IgD-negative memory B cell (primary cell): Measurements from ENCODE around the gene ANKH. TPM values are rescaled to one million over a fixed set of nuclear protein-coding genes. Genes with fewer than 3 reads are reported as not detected.
A peak's percentile ranks its signal among the peaks of the same experiment; 100 is the strongest.
"Not testable (repeated sequence)": the region's sequence is repeated elsewhere in the genome, so short reads cannot be mapped to it uniquely, and the experiment has no call there.

ENCODE experiments used
- H3K27ac Mint-ChIP-seq, 3 donors: one replicate each; pipeline ENCODE4 v1.8.0; 2020 to 2022; ENCODE audit warnings: mild to moderate bottlenecking in 3 of 3, mixed read lengths in 3 of 3, moderate library complexity in 1 of 3
- H3K27me3 Mint-ChIP-seq: one replicate; pipeline ENCODE4 v1.8.0; 2021; ENCODE audit warnings: mixed read lengths
- H3K36me3 Mint-ChIP-seq: one replicate; pipeline ENCODE4 v1.8.0; 2020; ENCODE audit warnings: mild to moderate bottlenecking, mixed read lengths
- H3K4me1 Mint-ChIP-seq, 3 donors: one replicate each; pipeline ENCODE4 v1.8.0; 2020 to 2022; ENCODE audit warnings: mixed read lengths in 3 of 3, mild to moderate bottlenecking in 1 of 3
- H3K4me3 Mint-ChIP-seq, 4 donors: one replicate each; pipeline ENCODE4 v1.8.0; 2020 to 2022; ENCODE audit warnings: mild to moderate bottlenecking in 4 of 4, mixed read lengths in 4 of 4, moderate library complexity in 3 of 4
- H3K9me3 Mint-ChIP-seq, 3 donors: one replicate each; pipeline ENCODE4 v1.8.0; 2020 to 2021; ENCODE audit warnings: mixed read lengths in 3 of 3, mild to moderate bottlenecking in 1 of 3
- polyA plus RNA-seq: library from polyadenylated mRNA; unstranded; fragments of 300-500 nt; fragmentation: Illumina TruSeq; gene quantifications from one replicate; pipeline ENCODE4 v1.2.3, GENCODE V29; 2021

ANKH gene
- polyA plus RNA-seq, 1 donor from 2014 or later = 18.4 TPM

DNA sequence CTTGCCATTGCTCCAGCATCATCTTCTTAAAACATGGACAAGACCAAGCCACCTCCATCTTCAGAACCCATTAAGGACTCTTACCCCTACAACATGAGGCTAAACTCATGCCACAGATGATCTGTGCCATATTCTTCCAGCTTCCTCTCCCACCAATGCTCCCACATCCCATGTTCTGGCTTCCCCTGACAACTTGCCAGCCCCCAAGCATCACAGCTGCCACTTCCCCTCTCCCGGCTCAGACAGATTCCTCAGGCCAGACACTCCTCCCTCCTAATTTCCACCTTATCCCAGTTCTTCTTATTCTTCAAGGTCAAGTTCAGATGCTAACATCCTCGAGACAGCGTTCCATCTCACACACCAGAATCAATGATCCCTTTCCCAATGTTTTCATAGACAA, 57.8 kb downstream of the ANKH start:
- peak overlapping the region in 2 of 3 donors; percentile 4 to 12 for H3K27ac Mint-ChIP-seq
- no peaks in the 10 kb centered on the region for H3K9me3 Mint-ChIP-seq
- H3K27me3 Mint-ChIP-seq = no peaks in the 10 kb centered on the region
- H3K4me1 Mint-ChIP-seq = peaks cover 49 to 59% (median 53%) of the 10 kb centered on the region in 3 donors
- H3K4me3 Mint-ChIP-seq = peak overlapping the region in 1 of 4 donors; percentile 9
- H3K36me3 Mint-ChIP-seq = peaks cover 1% of the 10 kb centered on the region

DNA sequence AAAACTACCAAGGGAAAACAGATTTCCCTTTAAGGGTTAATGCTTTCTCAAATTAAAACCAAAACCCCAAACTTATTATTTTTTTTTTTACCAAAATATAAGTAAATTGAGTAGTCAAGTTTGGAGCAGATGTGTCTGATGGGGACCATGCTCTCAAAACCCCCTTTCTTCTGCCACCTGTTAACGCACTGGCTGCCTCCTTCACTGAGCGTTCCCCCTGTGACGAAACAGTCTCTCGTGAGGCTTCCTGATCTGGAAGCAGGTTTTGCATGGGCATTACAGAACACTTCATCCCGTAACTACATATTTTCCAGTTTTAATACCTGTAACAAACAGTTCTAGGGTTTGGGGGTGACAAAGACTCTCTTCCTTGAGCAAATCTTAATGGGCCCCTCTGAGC, 59.4 kb downstream of the ANKH start:
- no peaks in the 10 kb centered on the region for H3K27me3 Mint-ChIP-seq
- peaks cover 1% of the 10 kb centered on the region for H3K36me3 Mint-ChIP-seq
- H3K9me3 Mint-ChIP-seq = no peaks in the 10 kb centered on the region
- H3K27ac Mint-ChIP-seq = peak overlapping the region; percentile 2 to 84 (median 12)
- peaks cover 36 to 48% (median 43%) of the 10 kb centered on the region in 3 donors for H3K4me1 Mint-ChIP-seq
- H3K4me3 Mint-ChIP-seq = peak overlapping the region in 2 of 4 donors; percentile 19 to 71

DNA sequence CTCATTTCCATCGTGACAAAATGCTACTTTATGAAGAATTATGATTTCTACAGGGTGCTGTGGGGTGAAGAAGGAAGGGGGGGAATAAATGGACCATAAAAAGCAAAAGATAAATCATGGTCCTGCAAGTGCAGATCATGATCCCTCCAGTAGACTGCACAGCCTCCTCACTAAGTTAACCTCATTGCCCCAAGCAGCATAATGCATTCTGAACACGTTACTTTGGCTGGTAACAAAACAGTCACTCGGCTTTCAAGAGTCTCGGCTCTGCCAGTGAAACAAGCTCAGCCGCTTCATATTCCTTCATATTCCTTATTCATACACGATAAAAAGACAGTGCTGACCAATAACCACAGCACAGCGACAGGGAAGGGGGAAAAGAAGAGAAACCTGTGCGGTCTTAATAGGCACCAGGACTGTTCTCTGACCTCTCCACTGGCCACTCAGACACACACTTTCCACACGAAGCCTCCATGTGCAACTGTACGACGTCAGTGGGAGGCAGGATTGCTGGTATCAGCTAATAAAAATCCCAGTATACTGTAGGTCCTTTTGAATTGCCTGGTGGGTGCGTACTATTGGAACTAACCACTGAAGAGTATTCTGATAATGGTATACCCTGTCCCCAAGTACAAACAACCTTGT, 60.5 kb downstream of the ANKH start:
- Mint-ChIP-seq H3K36me3 (peaks cover 1% of the 10 kb centered on the region), H3K4me3 (peak overlapping the region; percentile 34 to 89 (median 76)), H3K27ac (peak overlapping the region; percentile 52 to 93 (median 78)), H3K4me1 (peaks cover 33 to 45% (median 41%) of the 10 kb centered on the region in 3 donors), H3K9me3 (no peaks in the 10 kb centered on the region), H3K27me3 (no peaks in the 10 kb centered on the region)

- Mint-ChIP-seq H3K4me3 (peak overlapping the region; percentile 6 to 89 (median 76)), H3K27ac (peak overlapping the region in 2 of 3 donors; percentile 39 to 53), H3K27me3 (no peaks in the 10 kb centered on the region), H3K9me3 (no peaks in the 10 kb centered on the region), H3K4me1 (peaks cover 33 to 45% (median 41%) of the 10 kb centered on the region in 3 donors), H3K36me3 (peaks cover 1% of the 10 kb centered on the region)
Measured at GRCh38 chr5:14810282-14810681, 61.3 kb downstream of the ANKH start.

DNA sequence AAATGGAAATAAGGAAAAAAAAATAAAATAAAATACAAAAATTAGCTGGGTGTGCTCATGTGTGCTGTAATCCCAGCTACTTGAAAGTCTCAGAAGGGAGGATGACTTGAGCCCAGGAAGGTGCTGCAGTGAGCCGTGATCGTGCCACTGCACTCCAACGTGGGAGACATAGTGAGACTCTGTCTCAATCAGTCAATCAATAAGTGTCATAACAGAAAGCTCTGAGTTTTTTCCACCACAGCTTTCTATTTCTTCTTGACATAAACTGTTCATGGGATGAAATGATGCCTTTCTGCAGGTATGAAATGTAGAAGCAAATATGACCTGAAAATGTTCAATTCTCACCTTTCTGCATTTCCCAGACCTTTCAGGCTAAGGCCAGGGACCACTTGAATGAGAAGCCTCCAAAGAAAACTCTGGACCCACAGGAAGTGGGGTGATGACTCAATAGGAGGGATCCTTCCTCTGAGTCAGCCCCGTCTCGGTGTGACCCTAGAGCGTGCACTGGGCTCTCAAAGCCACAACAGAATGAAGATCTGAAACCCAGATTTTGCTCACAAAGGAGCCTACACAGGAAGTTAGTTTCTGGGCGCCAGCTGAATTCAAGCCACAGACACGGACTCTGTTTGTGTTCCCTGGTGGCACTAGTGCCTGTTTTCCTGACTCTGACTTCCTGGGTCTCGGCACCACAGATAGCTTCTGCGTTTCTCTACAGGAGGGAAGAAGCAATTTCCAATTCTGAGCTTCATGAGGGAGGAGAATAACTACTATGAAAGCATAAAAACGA, 62.0 kb downstream of the ANKH start:
- no peaks in the 10 kb centered on the region for H3K27me3 Mint-ChIP-seq
- peaks cover 33 to 43% (median 41%) of the 10 kb centered on the region in 3 donors for H3K4me1 Mint-ChIP-seq
- H3K4me3 Mint-ChIP-seq = peak overlapping the region; percentile 58 to 89 (median 76)
- peaks cover 3% of the 10 kb centered on the region for H3K36me3 Mint-ChIP-seq
- no peaks in the 10 kb centered on the region for H3K9me3 Mint-ChIP-seq
- peak overlapping the region; percentile 39 to 84 (median 59) for H3K27ac Mint-ChIP-seq

- no peaks in the 10 kb centered on the region for H3K27me3 Mint-ChIP-seq
- peak overlapping the region in 1 of 4 donors; percentile 65 for H3K4me3 Mint-ChIP-seq
- peaks cover 26 to 32% (median 28%) of the 10 kb centered on the region in 3 donors for H3K4me1 Mint-ChIP-seq
- peak overlapping the region in 1 of 3 donors; percentile 31 for H3K27ac Mint-ChIP-seq
- H3K36me3 Mint-ChIP-seq = peaks cover 3% of the 10 kb centered on the region
- no peaks in the 10 kb centered on the region for H3K9me3 Mint-ChIP-seq
Measured at GRCh38 chr5:14807471-14807870, 64.1 kb downstream of the ANKH start.

- peaks cover 19 to 33% (median 28%) of the 10 kb centered on the region in 3 donors for H3K4me1 Mint-ChIP-seq
- H3K9me3 Mint-ChIP-seq = no peaks in the 10 kb centered on the region
- H3K27me3 Mint-ChIP-seq = no peaks in the 10 kb centered on the region
- peak overlapping the region in 1 of 4 donors; percentile 32 for H3K4me3 Mint-ChIP-seq
- no peak overlapping the region for H3K27ac Mint-ChIP-seq
- peaks cover 3% of the 10 kb centered on the region for H3K36me3 Mint-ChIP-seq
Measured at GRCh38 chr5:14806456-14806855, 65.1 kb downstream of the ANKH start.

GRCh38 chr5:14802541-14802940, 69.0 kb downstream of the ANKH start:
- no peaks in the 10 kb centered on the region for H3K27me3 Mint-ChIP-seq
- no peak overlapping the region for H3K4me3 Mint-ChIP-seq
- H3K36me3 Mint-ChIP-seq = peaks cover 6% of the 10 kb centered on the region
- H3K9me3 Mint-ChIP-seq = no peaks in the 10 kb centered on the region
- H3K27ac Mint-ChIP-seq = no peak overlapping the region
- peaks cover 4 to 18% (median 14%) of the 10 kb centered on the region in 3 donors for H3K4me1 Mint-ChIP-seq

- Mint-ChIP-seq H3K27me3 (no peaks in the 10 kb centered on the region), H3K9me3 (no peaks in the 10 kb centered on the region), H3K27ac (no peak overlapping the region), H3K36me3 (peaks cover 6% of the 10 kb centered on the region), H3K4me1 (peaks cover 5 to 23% (median 14%) of the 10 kb centered on the region in 3 donors), H3K4me3 (no peak overlapping the region)
Measured at GRCh38 chr5:14801792-14802191, 69.8 kb downstream of the ANKH start.

- H3K9me3 Mint-ChIP-seq, H3K27ac Mint-ChIP-seq, H3K36me3 Mint-ChIP-seq, H3K27me3 Mint-ChIP-seq, H3K4me3 Mint-ChIP-seq: not testable (repeated sequence)
- H3K4me1 Mint-ChIP-seq = peaks cover 11 to 23% (median 14%) of the 10 kb centered on the region in 3 donors
Measured at GRCh38 chr5:14797385-14797784, 74.2 kb downstream of the ANKH start.

DNA sequence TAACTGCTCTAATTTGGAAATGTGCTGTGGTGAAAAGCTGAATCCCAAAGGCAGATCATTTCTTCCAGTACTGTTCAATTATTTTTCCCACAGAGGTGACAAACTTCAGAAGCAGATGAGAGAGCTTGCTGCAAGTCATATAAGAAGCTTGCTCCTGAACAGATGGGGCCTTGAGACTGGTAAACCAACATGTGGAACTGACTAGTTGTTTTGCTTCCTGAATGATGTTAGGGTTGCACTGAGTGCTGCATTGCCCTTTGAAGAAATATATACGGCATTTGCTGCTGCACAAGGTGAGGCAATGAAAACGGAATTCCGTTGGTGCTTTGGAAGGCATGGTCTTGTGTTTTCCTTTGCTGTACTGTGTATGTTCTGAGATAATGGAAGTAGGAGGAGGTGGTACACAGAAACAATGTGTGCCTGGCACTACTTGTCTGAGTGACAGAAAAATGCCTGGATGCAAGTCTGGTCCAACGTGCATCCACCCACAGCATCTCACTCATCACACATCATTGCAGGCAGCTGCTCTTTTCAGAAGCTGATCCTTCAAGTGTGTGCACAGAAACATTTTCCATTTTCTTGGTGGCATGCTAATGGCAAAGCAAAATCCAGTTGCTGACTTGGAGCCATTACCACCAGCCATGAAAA, 76.9 kb downstream of the ANKH start:
- Mint-ChIP-seq H3K27me3 (no peaks in the 10 kb centered on the region), H3K36me3 (peaks cover 6% of the 10 kb centered on the region), H3K27ac (peak overlapping the region in 1 of 3 donors; percentile 53), H3K4me3 (no peak overlapping the region), H3K4me1 (peaks cover 15 to 24% (median 23%) of the 10 kb centered on the region in 3 donors), H3K9me3 (no peaks in the 10 kb centered on the region)

GRCh38 chr5:14793851-14794250, 77.7 kb downstream of the ANKH start:
- Mint-ChIP-seq H3K4me3 (no peak overlapping the region), H3K27ac (peak overlapping the region in 1 of 3 donors; percentile 65), H3K9me3 (no peaks in the 10 kb centered on the region), H3K27me3 (no peaks in the 10 kb centered on the region), H3K4me1 (peaks cover 15 to 24% (median 23%) of the 10 kb centered on the region in 3 donors), H3K36me3 (peaks cover 6% of the 10 kb centered on the region)

DNA sequence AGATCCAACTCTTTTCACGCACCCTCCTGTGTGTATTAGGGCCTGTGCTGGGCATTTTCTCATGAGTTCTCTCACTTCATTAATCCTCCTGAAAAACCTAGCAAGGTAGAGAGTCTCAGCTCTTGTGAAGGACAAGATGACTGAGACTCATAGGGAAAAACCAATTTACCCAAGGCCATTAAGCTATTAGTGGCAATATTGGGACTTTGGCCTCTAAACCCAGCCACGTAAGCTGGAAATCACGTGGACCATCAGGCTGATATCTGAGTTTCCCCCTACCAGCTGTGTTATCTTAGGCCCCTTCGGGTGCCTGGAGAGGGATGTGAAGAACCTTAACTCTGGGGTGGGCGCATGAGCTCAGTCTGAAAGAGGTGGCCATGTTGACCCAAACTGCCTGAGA, 80.7 kb downstream of the ANKH start:
- Mint-ChIP-seq H3K9me3 (no peaks in the 10 kb centered on the region), H3K4me1 (peaks cover 17 to 29% (median 18%) of the 10 kb centered on the region in 3 donors), H3K4me3 (no peak overlapping the region), H3K27me3 (no peaks in the 10 kb centered on the region), H3K36me3 (peaks cover 4% of the 10 kb centered on the region), H3K27ac (no peak overlapping the region)

GRCh38 chr5:14790220-14790619, 81.4 kb downstream of the ANKH start:
- Mint-ChIP-seq H3K27me3 (no peaks in the 10 kb centered on the region), H3K4me1 (peaks cover 17 to 29% (median 18%) of the 10 kb centered on the region in 3 donors), H3K4me3 (peak overlapping the region in 1 of 4 donors; percentile 7)

More at GRCh38 chr5:14790220-14790619, 81.4 kb downstream of the ANKH start:
- Mint-ChIP-seq H3K9me3 (no peaks in the 10 kb centered on the region), H3K27ac (peak overlapping the region; percentile 13 to 71 (median 39)), H3K36me3 (peaks cover 4% of the 10 kb centered on the region)
